HG03520 (cell line): ENCODE results near the gene PKP3.
"Not testable (repeated sequence)": the region's sequence is repeated elsewhere in the genome, so short reads cannot be mapped to it uniquely, and the experiment has no call there.

Source experiments
- ATAC-seq: cut with Tn5 transposase; IDR thresholded peaks from one replicate; pipeline ENCODE4 v1.9.1; 2021; ENCODE audit warnings: mild to moderate bottlenecking, moderate library complexity; ENCODE audit not compliant: unreplicated experiment

Gene PKP3, protein sequence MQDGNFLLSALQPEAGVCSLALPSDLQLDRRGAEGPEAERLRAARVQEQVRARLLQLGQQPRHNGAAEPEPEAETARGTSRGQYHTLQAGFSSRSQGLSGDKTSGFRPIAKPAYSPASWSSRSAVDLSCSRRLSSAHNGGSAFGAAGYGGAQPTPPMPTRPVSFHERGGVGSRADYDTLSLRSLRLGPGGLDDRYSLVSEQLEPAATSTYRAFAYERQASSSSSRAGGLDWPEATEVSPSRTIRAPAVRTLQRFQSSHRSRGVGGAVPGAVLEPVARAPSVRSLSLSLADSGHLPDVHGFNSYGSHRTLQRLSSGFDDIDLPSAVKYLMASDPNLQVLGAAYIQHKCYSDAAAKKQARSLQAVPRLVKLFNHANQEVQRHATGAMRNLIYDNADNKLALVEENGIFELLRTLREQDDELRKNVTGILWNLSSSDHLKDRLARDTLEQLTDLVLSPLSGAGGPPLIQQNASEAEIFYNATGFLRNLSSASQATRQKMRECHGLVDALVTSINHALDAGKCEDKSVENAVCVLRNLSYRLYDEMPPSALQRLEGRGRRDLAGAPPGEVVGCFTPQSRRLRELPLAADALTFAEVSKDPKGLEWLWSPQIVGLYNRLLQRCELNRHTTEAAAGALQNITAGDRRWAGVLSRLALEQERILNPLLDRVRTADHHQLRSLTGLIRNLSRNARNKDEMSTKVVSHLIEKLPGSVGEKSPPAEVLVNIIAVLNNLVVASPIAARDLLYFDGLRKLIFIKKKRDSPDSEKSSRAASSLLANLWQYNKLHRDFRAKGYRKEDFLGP

DNA sequence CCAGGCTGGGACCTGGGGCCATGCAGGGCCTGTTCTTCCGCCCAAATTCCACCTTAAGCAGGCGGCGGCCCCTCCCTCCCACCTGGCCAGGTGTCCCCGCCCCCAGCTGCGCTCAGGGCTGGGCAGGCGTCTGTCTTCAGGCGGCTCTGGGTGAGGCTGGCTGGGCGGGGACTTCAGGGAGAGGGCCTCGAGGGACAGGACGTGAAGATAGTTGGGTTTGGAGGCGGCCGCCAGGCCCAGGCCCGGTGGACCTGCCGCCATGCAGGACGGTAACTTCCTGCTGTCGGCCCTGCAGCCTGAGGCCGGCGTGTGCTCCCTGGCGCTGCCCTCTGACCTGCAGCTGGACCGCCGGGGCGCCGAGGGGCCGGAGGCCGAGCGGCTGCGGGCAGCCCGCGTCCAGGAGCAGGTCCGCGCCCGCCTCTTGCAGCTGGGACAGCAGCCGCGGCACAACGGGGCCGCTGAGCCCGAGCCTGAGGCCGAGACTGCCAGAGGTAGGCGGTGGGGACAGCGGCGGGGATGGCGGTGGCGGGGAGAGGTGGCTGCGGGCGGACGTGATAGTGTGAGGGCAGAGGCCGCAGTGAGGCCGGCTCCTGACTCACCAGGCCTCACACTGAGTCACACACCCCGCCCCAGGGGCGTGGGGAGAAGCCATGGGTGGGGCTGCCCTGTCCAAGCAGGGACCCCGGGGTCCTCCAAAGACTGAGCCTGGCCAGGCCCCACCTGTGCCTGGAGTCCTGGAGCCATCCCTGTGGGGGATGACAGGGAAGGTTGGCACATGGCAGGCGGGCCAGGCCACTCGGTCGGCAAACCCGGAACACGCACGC is at the start of gene PKP3:
TSS of gene PKP3 (plus strand) at position 176 of the 824 bp plus-strand sequence. CDS start at position 260, 84 bp downstream.
- ATAC-seq = no peak

DNA sequence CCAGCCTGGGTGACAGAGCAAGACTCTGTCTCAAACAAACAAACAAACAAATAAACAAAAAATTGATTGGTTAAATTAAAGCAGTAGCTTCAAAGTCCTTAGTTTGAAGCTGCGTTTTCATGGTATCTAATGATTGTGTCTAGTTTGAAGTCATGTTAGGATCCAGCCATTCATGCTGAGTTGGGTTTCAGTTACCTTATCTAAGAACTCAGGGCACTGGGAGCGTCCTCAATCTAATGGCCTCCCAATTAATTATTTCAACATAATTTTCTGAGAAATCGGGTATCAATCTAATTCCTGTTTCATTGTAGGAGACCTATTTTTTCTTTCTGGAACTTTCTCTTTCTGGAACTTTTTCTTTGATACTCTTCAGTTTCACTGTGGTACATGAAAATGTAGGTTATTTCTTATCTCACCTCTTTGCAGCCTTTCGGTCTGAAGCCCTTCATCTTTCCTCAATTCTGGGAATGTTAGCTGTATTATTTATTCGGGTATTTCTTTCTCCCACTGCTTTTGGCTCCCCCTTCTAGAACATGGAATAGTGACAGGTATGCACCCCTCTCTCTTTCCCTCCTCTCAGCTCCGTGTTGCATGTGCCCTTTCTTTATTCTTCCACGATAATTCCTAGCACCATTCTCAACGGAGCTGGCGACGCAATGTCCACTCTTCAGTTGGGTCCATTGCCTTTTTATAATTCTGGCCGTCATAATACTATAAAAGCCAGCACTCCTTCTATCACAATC is 49.0 kb upstream of the PKP3 start:
- ATAC-seq = no peak

- ATAC-seq = no peak
These were observed 47.5 kb upstream of the PKP3 start for GRCh38 chr11:346529-346928.

GRCh38 chr11:349270-349954 is 44.6 kb upstream of the PKP3 start:
- ATAC-seq = not testable (repeated sequence)

GRCh38 chr11:350033-350722 is 43.8 kb upstream of the PKP3 start:
- not testable (repeated sequence) for ATAC-seq

DNA sequence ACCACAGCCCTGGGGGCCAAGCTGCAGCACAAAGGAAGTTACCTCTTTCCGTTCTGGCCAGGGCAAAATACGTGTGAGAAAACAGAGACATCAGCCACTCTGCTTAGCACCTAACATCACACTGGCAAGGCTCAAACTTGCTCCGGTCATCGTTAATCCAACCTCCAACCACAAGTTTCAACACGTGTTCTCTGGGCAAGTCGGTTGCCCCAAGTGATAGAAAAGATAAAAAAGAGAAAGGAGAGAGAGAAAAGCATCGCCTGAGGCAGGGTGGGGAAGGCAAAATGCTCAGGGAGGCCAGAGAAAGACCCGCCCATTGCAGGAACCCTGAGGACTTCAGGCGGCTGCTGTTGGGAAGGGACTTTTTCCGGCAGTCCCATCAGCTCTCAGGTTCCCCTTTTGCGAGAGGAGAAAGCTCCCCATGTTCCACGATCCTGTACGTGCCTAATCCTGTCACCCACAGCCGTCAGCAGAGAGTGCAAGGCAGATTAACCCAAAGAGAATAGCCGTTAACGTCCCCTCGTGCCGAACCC is 43.2 kb upstream of the PKP3 start:
- no peak for ATAC-seq

DNA sequence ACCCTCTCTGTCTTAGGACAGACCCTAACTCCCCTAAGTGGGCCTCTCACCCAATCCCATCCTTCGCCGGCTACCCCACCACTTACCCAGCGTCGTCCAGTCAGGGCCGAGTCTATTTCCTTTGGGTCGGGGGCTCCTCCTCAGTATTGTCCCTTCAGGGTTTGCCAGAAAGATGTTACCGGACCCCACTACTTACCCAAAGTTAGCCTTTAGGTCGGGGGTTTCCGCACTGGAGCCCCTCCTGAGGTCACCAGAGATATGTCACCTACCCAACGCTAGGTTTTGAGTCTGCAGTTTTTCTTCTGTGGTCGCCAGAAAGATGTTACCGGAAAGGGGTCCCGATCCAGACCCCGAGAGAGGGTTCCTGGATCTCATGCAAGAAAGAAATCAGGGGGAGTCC is 42.6 kb upstream of the PKP3 start:
- no peak for ATAC-seq

- ATAC-seq = no peak
These were observed 41.5 kb upstream of the PKP3 start for GRCh38 chr11:352456-353031.

DNA sequence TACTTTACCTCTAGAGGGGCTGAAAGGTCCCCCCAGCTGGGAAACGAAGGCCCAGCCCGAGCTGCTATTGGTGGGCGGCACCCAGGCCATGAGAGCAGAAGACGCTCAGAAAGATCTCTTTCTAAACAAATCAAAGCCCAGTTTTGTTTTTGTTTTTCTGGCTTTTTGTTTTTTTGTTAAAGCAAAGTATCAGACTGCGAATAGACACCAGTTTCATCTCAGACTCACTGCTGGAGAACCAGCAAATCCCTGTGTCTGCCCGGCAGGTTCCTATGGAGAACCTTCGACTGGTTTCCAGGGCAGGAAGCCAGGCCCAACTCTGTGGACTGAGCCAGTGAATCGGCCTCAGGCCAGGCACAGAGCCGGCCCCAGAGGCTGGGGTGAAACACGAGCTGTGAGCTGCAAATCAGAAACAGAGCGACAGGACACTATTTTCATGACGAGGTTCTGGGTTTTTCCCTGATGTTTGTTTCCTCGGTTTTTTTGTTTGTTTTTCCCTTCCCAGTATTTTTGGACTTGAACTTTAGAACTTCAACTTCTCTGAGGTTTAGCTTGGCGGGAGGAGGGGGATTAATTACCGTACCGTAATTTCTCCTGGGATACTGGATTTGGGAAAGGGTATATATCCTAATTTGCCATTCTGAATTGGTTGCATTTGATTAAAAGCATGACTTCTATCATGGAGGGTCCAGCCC is 40.7 kb upstream of the PKP3 start:
- no peak for ATAC-seq

DNA sequence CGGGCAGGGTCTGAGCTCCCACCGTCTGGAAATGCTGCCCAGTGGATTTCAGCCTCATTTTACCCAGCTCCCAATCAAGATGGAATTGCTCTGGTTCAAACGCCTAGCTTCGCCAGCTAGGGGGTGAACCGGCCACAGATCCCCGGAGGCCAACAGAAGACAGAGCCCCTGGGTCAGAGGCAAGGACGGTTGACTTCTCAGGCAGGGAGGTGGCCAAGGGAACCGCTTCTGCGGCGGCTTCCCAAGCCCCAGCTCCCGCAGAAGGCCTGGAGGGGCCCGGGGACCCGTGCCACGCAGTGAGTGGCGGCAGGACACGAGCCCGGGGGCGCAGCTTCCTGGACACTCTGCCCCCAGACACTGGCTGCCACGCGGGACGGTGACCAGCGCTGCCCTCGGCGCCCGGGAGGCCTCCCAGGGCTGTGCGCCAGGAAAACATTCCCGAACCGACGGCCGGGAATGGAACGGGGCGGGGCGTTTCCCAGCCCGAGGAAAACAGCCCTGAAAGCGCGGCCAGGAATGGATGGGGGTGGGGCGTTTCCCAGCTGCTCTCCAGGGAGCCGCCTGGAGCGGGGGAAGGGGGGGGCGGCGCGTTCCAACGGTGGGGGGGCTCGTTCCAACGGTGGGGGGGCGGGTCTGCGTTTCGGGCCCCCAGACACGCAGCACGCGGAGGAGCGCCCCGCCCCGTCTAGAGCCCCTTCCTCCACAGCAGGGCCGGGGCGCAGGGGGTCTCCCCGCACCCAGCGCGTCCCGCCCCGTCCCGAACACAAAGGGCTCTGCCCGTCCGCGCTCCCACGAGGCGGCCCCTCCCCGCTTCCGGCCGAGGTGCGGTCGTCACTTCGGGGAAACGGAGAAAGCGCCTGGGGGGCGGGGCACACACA is 38.2 kb upstream of the PKP3 start:
- ATAC-seq = no peak

DNA sequence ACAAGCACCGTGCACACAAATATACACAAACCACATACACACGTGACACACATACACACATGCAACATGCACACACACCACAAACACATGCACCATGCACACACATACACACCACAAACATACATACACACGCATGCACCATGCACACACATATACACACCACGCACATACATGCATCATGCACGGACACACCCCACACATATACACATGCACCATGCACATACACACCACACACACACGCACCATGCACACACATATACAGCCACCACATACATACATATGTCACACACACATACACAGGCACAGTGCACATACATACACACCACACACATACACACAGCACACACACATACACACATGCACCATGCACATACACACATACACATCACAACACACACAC is 37.4 kb upstream of the PKP3 start:
- no peak for ATAC-seq

GRCh38 chr11:357582-357981 is 36.4 kb upstream of the PKP3 start:
- ATAC-seq = no peak

- no peak for ATAC-seq
These were observed 35.7 kb upstream of the PKP3 start for GRCh38 chr11:358129-358800.

DNA sequence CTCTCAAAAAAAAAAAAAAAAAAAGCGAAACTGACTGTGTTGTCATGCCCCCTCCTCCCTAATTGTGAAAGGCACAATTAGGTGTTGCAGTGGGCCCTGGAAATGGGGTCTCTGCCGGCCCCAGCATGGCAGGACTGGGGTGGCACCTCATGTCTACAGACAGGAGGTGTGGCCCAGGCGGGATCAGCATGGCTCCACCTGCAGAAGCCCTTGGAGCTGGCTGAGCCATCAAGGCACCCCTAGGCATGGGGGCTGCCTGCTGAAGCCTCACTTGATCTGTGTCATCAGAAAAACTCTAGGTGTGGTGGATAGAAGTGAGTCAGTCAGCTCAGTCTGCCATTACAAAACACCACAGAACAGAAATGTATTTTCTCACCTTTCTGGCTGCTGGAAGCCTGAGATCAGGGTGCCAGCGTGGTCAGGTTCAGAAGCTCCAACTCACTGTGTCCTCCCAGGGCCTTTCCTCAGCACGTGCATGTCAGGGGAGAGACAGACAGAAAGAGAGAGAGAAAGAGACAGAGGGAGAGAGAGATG is 34.8 kb upstream of the PKP3 start:
- ATAC-seq = no peak

DNA sequence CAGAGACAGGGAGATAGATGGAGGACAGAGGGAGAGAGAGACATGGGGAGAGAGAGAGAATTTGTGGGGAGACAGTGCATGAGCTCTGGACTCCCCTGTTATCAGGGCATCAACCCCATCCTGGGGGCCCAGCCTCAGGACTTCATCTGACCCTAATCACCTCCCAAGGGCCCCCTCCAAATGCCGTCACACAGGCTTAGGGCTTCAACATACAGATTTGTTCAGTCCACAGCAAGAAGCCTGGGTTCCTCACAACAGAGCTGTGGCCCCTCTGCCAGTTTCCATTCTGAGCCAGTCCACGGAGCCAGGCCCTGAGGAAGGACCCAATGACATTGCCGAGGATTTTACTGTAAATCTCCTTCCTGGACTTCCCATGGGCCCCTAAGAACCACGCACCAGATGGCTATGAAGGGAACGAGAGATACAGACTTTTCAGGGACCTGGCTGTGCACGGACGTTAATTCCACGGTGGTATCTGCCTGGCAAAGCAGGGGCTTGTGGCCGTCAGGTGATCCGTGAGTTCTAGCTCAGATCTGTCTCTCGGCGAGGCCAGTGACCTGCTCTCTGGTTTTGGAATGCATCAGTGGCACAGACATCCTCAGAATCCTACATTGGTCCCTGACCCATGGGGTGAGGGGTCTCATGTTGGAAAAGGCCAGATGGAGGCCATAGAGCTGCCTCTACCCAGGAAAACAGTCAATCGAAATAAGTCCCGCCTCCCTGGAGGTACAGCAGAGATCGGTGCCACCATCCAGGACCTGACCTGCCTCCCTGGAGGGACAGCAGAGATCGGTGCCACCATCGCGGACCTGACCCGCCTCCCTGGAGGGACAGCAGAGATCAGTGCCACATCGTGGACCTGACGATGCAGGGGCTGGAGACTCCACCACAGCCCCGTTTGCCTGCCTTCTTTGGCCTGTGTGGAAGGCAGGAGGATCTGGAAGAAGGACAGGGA is 33.4 kb upstream of the PKP3 start:
- ATAC-seq = no peak
